Chondrocyte (in vitro differentiated cells): ENCODE data around the gene POLR2I. TPM values are rescaled to one million over a fixed set of nuclear protein-coding genes. Genes with fewer than 3 reads are reported as not detected.

Experiments
- DNase-seq: peaks from one replicate; pipeline ENCODE4 v3.0.0; 2021; ENCODE audit warnings: mixed read lengths, low spot score
- H3K27ac Mint-ChIP-seq: one replicate; pipeline ENCODE4 v1.8.0; 2021; ENCODE audit warnings: mild to moderate bottlenecking, moderate library complexity, mixed read lengths; ENCODE audit not compliant: unreplicated experiment
- H3K27me3 Mint-ChIP-seq: 2 replicates; pipeline ENCODE4 v1.8.0; 2021; ENCODE audit warnings: low read depth, mixed read lengths
- H3K36me3 Mint-ChIP-seq: 2 replicates; pipeline ENCODE4 v1.8.0; 2021; ENCODE audit warnings: low read depth, mixed read lengths
- H3K4me1 Mint-ChIP-seq: 2 replicates; pipeline ENCODE4 v1.8.0; 2021; ENCODE audit warnings: low read depth, mild to moderate bottlenecking, mixed read lengths
- H3K4me3 Mint-ChIP-seq: one replicate; pipeline ENCODE4 v1.8.0; 2021; ENCODE audit warnings: mild to moderate bottlenecking, moderate library complexity, mixed read lengths; ENCODE audit not compliant: unreplicated experiment
- H3K9me3 Mint-ChIP-seq: 2 replicates; pipeline ENCODE4 v1.8.0; 2021; ENCODE audit warnings: low read depth, mixed read lengths
- total RNA-seq: library from RNA; stranded (reverse); gene quantifications from 3 replicates; pipeline ENCODE4 v1.2.1, GENCODE V29; 2021
- TF ChIP-seq, protein P1 (sequence below): fragments of 200-600 bp; sonication (generic); IDR thresholded peaks from 2 replicates; pipeline ENCODE4 v1.5.0; 2021; ENCODE audit warnings: antibody characterized with exemption, mild to moderate bottlenecking, moderate library complexity

Gene POLR2I
- total RNA-seq, 1 donor from 2014 or later: 43.5 TPM

DNA sequence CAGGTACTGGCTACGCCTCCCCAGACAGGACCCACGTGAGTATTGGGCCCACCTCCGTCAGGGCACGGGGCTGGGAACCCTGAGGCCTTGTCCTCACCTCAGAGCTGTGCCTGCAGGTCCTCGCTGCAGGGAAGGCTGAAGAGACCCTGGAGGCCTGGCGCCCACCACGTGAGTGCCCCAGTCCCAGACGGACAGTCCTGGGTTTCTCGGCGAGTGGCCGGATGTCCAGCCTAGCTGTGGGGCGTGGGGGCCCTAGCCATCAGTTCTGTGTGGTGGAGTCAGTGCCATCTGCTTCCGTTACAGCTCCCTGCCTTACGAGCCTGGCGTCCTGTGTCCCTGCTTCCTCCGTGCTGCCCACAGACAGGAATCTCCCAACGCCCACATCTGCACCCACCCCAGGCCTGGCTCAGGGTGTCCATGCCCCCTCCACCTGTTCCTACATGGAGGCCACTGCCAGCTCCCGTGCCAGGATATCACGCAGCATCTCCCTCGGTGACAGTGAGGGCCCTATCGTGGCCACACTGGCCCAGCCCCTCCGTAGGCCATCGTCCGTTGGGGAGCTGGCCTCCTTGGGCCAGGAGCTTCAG, 11.5 kb downstream of the POLR2I start:
- Mint-ChIP-seq H3K27ac (no peak overlapping the region), H3K4me3 (no peak overlapping the region), H3K9me3 (no peaks in the 10 kb centered on the region), H3K4me1 (no peaks in the 10 kb centered on the region), H3K36me3 (peaks cover 2% of the 10 kb centered on the region), H3K27me3 (no peaks in the 10 kb centered on the region)
- DNase-seq: no peak
- TF ChIP-seq, protein P1, sequence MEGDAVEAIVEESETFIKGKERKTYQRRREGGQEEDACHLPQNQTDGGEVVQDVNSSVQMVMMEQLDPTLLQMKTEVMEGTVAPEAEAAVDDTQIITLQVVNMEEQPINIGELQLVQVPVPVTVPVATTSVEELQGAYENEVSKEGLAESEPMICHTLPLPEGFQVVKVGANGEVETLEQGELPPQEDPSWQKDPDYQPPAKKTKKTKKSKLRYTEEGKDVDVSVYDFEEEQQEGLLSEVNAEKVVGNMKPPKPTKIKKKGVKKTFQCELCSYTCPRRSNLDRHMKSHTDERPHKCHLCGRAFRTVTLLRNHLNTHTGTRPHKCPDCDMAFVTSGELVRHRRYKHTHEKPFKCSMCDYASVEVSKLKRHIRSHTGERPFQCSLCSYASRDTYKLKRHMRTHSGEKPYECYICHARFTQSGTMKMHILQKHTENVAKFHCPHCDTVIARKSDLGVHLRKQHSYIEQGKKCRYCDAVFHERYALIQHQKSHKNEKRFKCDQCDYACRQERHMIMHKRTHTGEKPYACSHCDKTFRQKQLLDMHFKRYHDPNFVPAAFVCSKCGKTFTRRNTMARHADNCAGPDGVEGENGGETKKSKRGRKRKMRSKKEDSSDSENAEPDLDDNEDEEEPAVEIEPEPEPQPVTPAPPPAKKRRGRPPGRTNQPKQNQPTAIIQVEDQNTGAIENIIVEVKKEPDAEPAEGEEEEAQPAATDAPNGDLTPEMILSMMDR: no peak

DNA sequence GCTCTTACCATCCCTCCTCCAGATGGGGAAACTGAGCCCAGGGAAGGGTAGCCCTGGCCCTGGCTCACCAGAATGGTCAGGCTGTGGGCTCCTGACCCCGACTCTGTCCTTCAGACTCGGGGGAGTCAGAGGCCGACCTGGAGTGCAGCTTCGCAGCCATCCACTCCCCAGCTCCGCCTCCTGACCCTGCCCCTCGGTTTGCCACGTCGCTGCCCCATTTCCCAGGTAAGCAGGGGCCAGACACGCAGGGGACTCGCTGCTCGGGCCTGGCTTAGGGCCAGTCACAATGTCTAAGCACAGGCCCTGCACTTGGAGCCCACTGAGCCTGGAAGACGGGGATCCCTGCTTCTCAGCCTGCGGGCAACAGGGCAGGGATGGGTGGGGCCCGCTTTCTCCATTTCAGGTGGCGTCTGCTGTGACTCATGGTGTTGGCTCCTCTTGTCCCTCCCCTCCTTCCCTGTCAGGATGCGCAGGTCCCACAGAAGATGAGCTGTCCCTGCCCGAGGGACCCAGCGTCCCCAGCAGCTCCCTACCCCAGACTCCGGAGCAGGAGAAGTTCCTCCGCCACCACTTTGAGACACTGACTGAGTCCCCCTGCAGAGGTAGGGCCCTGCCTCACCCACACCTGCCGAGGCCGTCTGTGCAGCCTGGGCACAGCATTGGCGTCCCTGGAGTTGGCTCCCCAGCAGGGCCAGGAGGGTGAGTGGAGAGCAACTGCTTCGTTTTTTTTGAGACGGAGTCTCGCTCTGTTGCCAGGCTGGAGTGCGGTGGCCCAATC, 12.9 kb downstream of the POLR2I start:
- H3K4me1 Mint-ChIP-seq: no peaks in the 10 kb centered on the region

DNA sequence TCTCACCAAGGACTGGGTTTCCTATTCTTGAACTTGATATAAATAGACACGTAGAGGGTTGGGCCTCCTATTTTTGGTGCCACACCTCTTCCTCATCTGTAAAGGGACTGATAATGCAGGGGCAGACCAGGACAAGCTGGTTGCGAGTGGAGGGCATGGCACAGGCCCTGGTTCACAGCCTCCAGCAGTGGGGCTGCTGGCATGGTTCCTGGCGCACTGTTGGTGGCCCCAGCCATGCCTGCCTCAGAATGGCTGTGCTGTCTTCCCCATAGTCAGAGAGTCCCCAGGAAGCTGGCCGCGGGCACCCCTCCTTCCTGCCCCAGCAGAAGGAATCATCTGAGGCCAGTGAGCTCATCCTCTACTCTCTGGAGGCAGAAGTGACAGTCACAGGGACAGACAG, 14.2 kb downstream of the POLR2I start:
- no peak overlapping the region for H3K27ac Mint-ChIP-seq
- no peaks in the 10 kb centered on the region for H3K9me3 Mint-ChIP-seq
- H3K27me3 Mint-ChIP-seq: no peaks in the 10 kb centered on the region
- DNase-seq: no peak
- TF ChIP-seq, protein P1: no peak
- no peaks in the 10 kb centered on the region for H3K4me1 Mint-ChIP-seq
- no peak overlapping the region for H3K4me3 Mint-ChIP-seq
- peaks cover 2% of the 10 kb centered on the region for H3K36me3 Mint-ChIP-seq

More for the DNA sequence above, 12.9 kb downstream of the POLR2I start:
- no peaks in the 10 kb centered on the region for H3K27me3 Mint-ChIP-seq
- no peak overlapping the region for H3K27ac Mint-ChIP-seq
- H3K9me3 Mint-ChIP-seq: no peaks in the 10 kb centered on the region
- TF ChIP-seq, protein P1: no peak
- DNase-seq: no peak
- no peak overlapping the region for H3K4me3 Mint-ChIP-seq
- peaks cover 2% of the 10 kb centered on the region for H3K36me3 Mint-ChIP-seq

DNA sequence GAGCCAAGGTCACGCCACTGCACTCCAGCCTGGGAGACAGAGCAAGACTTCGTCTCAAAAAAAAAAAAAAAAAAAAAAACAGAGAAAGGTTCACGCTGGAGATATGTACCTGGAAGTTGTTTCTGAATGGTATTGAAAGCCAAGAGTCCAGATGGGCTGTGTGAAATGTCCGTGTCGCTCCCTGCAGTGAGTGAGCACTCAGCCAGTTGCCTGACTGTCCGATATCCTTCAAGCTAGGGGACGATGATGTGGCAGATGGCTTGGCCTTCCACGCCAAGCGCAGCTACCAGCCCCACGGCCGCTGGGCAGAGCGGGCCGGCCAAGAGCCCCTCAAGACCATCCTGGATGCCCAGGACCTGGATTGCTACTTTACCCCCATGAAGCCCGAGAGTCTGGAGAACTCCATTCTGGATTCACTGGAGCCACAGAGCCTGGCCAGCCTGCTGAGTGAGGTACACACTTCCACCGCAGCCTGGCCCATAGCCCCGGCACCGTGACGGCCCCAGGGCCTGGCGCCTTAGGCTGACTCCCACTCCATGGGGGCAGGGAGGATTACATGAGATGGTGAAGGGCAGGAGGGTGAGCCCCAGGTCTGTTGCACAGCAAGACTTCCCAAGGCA, 15.4 kb downstream of the POLR2I start:
- no peaks in the 10 kb centered on the region for H3K4me1 Mint-ChIP-seq

DNA sequence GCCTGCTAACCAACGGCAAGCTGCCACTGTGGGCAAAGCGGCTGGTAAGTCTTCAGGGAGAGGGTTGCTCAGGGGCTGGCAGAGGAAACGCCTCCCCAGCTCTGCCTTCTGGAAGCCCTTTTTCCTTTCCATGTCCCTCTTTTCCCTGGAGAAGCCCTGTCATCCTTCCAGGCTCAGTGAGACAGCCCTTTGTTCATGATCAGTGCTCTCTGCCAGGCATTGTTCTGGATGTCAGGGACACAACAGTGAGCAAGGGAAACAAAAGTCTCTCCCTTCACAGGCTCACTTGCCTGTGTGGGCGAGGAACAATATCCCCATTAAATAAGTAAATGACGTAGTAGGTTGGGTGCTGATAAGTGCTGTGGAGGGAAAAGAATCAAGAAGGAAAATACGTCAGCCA, 17.6 kb downstream of the POLR2I start:
- TF ChIP-seq, protein P1: no peak
- Mint-ChIP-seq H3K27ac (no peak overlapping the region), H3K4me1 (no peaks in the 10 kb centered on the region), H3K4me3 (no peak overlapping the region), H3K27me3 (no peaks in the 10 kb centered on the region), H3K36me3 (peaks cover 3% of the 10 kb centered on the region), H3K9me3 (no peaks in the 10 kb centered on the region)
- DNase-seq: no peak

More for the DNA sequence above, 15.4 kb downstream of the POLR2I start:
- Mint-ChIP-seq H3K27ac (no peak overlapping the region), H3K9me3 (no peaks in the 10 kb centered on the region), H3K4me3 (no peak overlapping the region), H3K27me3 (no peaks in the 10 kb centered on the region), H3K36me3 (peaks cover 2% of the 10 kb centered on the region)
- TF ChIP-seq, protein P1: no peak
- DNase-seq: no peak
